HG03064 (cell line): ENCODE results near the gene SLC19A2.

ENCODE experiments used
- ATAC-seq: cut with Tn5 transposase; IDR thresholded peaks from one replicate; pipeline ENCODE4 v1.9.1; 2021; ENCODE audit warnings: low read depth; ENCODE audit not compliant: unreplicated experiment

Gene SLC19A2

DNA sequence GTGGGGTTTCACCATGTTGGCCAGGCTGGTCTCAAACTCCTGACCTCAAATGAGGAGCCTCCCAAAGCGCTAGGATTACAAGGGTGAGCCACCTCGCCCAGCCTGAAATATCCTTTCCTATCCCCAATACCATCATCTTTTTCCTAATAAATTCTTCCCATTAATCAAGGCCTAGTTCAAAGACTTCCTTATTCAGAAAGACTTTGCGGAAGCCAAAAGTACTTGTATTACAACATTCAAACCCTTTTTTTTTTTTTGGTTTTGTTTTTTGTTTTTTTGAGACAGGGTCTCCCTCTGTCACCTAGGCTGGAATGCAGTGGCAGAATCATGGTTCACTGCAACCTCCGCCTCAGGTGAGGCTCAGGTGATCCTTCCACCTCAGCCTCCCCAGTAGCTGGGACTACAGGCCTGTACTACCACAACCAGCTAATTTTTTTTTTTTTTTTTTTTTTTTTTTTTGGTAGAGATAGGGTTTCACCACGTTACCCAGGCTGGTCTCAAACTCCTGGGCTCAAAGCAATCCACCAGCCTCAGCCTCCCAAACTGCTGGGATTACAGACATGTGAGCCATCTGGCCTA lies 7.6 kb downstream of the SLC19A2 start:
- no peak for ATAC-seq

DNA sequence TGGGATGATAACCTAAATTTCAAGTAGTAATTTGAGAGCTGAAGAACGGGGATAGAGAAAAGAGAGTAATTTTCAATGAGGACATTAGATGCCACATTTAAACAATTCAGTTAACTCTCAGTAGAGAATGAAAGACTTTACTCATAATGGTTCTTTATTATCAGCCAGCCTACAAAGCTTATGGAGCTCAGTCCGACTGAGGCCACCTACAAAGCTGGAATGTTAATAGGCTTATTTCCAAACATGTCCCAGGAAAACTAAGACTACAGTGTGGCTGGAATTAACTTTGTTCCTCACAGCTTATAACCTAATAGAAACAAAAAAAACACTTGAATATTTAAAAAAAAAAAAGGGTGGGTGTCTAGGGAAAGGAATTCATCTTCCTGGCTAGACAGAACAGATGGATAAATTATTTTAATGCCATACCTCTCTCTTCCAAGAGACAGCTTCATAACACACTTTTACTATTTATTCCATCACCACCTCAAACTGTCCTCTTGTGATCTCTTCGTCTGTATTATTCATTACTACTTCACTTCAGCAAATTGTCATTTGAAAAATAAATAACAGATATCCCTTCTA lies 9.8 kb downstream of the SLC19A2 start:
- ATAC-seq: no peak

DNA sequence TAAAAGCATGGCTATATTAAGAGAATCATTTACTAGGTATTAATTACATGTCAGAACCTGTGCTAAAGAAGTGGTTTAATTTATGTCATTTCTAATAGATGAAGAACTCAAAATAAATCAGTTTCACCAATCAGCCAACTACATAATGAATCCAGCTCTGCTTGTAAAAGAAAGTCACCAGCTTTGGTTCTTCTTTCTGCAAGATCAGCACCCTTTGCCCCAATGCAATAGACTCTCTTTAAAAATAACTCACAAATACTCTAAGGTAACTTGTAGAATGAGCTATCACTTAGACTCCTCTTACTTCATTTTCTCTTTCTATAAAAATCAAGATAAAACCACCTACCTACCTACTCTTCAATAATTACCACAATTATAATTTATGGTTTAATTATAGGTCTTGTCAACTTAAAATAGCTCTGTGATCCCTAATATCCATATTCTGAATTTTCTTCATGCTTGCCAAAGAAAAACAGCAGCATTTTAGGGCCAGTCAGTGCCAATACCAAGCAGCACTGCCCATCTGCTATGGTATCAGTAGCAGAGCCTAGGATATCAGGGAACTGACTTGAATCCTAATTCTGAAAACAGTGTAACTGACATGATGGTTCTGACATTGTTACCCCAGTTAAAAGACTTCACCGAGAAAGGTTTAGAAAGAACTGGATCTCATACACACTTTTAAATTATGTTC lies 11.3 kb downstream of the SLC19A2 start:
- no peak for ATAC-seq

DNA sequence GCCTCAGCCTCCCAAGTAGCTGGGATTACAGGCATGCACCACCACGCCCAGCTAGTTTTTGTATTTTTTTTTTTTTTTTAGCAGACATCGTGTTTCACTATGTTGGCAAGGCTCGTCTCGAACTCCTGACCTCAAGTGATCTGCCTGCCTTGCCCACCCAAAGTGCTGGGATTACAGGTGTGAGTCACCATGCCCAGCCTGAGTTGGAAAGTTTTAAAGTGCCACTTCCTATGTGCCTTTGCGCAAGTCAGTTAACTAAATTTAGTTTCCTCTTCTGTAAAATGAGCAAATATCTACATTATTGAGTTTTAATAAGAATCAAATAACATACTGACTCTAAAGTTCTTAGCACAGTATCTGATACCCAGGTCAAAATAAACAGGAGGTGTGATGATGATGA lies 12.4 kb downstream of the SLC19A2 start:
- ATAC-seq: no peak

DNA sequence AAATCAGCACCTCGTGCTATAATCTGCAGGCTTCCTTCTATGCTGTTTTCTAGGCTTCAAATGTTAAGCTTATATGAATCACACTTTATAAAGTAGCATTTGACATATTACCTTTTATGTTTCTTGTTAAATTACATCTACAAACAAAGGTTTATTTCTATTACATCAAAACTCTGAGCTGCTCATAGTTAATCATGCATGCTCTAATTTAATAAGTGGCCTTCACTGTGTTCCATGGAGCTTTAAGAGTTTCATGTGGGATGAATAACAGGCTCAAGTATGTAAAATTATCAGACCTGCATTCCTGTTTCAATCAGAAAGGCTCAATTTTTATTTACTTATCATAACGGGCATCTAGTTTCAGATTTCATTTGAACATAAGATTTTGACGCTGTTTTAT lies 13.0 kb downstream of the SLC19A2 start:
- ATAC-seq: no peak

DNA sequence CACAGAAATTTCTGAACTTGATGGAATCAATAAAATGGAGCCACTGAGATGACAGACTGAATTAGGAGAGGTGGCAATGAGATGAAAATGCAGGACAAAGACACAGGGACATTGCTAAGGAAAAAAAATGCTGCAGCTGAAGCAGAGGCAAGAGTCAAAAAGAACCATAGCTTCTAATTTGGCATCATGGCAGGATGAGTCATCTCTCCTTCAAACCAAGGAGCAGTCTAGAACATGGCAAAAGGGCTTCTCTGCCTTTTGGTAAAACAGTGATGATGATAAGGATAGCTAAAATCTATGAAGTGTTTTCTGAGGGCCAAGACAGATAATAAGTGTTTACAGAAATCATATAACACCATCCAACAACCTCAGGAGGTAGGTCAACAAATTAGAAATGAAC lies 16.8 kb downstream of the SLC19A2 start:
- ATAC-seq: no peak

DNA sequence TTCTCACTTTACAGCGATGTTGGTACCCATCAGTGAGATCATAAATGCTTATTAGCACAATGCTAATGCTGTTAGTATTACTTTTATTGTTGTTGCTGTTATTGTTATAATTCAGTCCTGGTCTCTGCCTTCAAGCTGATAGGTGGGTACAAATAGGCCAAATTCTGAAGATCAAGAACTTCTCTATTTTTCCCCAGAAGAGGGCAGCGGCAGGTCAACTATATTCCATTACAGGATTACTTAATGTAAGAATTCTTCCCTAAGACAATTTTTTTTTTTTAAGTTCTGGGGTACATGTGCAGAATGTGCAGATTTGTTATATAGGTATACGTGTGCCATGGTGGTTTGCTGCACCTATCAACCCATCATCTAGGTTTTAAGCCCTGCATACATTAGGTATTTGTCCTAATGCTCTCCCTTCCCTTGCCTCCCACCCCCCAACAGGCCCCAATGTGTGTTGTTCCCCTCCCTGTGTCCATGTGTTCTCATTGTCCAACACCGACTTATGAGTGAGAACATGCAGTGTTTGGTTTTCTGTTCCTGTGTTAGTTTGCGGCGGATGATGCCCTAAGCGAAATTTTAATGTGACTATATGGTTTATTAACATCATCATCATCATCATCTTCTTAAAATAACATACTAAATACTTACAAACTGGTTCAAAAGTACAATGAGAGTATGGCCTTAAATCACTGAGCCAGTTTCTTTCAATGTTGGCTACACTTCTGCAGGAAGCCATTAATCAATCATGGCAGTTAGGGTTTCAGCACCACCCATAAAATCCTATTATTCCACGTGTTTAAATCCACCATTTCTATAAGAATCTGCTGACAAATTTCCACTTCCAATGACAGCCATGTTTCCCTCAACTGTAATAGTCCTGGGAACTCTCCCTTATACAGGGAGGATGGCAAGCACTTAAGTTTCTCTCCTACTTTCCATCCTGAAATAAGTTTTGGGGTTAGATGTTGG lies 19.2 kb downstream of the SLC19A2 start:
- ATAC-seq: no peak

DNA sequence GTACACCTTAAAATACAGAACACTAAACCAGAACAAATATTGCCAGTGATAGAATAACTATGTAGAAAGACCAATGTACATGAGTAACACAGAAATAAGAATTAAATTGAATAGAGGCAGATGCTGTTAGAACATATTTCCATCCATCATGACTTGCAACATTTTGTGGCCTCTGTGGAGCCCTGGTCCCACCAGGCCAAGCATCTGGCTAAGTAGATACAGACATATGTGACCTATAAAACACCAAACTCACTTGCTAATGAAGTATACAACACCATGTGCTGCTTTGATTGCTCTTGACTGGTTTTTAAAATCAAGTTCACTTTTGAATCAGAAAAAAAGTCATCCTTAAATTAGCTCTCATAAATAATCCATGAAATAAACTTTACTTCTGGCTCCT lies 20.5 kb downstream of the SLC19A2 start:
- ATAC-seq: no peak

DNA sequence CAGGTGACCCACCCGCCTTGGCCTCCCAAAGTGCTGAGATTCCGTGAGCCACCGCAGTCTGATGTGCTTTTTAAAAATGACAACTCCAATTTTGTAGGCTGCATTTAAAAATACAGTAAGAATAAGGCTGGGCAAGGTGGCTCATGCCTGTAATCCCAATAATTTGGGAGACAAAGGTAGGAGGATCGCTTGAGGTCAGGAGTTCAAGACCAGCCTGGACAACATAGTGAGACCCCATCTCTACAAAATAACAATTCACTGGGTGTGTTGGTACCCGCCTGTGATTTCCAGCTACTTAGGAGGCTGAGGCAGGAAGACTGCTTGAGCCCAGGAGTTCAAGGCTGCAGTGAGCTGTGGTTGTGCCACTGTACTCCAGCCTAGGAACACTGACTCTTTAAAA lies 23.4 kb downstream of the SLC19A2 start:
- ATAC-seq: no peak

DNA sequence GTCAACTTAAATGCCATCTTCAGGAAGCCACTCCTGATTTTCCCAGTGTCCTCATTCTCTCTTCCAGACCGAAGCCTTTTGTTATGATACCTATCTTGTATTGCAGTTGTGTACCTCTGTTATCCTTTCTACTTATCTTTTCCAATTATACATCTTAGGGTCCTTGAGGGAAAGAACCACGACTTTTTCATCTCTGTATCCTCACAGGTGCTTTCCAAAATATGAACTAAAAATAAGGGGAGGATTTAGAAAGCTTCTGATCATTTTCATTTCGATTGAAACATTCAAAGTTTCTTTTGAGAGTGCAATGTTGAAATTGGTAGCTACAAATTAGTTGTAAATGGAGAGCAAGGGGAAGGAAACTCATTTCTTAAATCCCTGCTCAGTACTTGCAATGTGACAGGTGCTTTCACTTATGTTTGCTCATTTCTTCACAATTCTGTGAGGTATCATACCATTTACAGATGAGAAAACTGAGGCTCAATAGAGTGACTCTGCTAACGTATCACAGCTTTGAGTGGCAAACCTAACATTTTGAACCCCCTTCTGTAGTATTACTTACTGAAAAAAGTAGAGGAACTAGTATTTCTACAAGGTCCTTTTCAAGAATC lies 24.2 kb downstream of the SLC19A2 start:
- ATAC-seq: no peak

DNA sequence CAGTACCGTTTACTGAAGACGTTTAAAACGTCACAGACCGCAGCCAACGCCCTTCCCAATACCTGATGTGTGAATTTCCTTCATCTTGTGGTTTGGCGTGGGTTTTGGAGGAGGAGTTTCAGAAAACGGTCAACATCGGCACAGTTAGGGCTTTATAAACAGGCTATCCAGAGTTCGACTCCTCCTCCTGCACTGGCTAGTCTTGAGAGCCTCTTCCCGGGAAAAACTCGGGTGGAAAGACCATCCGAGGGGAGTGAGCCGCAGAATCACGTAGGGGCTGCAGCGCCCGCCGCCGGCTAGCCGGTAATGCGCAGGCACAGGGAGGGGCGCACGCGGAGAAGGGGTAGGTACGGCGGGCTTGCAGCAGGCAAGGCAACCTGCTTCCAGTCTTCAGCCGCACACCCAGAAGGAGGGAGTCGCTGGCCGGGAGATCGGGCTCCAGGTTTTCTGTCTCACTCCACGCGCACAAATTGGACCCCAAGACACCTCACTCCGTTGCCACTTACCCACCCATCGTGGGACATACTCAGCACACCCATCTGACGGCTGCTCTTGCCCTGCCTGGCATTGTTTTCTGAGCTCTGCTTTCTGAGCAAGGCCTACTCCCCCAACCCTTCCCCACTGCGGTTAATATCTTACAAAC lies 25.4 kb downstream of the SLC19A2 start:
- ATAC-seq: no peak

DNA sequence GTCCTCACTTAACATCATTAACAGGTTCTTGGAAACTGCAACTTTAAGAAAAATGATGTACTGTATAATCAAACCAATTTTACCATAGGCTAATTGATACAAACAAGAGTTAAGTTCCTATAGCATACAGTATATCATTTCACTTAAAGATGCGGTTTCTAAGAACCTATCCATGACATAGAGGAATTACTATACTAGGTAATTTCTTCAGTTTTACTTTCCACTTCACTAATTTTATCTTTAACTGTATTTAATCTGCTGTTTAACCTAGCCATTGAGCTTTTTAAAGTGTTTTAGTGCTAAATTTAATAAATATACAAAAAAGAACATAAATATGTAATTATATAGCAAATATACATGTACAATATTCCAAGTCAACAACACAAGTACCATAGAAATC lies 28.3 kb downstream of the SLC19A2 start:
- ATAC-seq: no peak

DNA sequence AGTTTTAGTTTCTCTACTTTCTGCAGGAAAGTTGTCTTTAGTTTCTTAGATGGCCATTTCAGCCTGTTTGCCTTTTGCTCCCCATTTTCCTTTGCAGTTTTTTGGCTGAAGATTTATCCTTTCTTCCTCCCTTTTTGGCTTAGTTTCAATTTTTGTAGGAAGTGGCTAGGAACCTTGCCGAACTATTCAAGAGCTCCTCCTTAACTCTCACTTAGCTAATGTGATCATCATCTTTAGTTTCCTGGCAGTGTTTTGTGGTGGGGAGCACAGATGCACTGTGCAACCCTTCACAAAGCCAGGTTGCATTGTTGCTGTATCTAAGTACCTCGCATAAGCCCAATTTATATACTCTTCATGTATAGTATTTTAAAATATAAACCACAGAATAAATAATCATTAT lies 29.7 kb downstream of the SLC19A2 start:
- no peak for ATAC-seq

DNA sequence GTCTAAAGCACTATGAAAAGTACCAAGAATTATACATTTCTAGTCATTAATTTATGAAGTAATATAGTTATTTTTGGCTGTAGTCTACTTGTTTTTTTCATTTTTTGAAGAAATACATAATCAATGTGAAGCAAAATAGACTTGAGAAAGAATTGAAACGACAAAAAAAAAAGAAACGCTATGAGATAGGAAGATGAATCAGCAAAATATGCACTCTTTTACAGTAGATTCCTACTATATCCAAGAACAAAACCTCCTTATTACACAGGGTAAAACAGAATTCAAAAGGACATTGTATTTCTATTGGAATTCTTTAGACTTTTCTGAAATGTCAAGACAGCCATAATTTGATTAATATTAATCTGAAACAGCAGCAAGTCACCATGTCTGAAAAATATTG lies 32.8 kb downstream of the SLC19A2 start:
- ATAC-seq: no peak

DNA sequence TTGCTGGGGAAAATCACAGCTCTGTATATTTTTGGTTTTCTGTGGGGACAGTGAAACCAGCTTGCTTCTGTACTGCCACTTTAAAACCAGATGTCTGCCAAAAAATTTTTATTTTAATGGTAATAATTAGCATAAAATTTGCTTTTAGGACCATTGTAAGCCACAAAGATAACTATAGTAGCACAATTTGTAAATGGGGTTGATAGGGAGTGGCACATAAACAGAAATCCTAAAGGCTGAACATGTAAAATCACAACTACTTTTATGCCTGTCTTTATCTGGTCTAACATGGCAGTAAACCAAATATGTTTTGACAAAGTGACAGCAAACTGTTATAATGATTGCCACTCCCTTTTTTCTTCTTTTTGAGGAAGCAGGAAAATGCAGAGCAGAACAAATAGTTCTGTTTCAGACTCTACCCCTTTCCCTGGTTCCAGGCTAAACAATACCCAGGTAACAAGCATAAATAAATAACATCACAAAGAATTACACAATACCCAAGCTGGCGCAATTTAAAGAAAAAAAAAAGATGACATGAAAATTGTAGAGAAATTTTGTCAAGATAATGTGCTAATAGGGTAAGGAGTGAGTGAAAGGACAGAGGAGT lies 34.4 kb downstream of the SLC19A2 start:
- no peak for ATAC-seq

DNA sequence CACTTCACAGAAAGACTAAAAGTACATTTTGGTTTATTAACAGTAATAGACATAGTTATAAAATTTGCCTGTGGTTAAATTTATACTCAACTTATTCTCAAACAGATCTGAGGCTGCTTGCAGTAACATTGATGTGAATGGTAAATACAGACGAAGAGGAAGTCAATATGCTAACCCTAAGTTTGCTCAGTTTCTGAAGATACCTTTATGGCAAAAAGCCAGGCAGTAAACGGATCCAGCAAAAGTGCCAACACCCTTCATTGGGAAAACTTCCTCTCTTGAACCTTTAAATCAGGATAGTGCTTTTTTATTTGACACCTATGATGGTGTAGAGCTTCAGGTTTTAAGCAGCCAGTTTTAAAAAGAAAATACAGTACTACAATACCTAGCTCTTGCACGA lies 41.8 kb downstream of the SLC19A2 start:
- ATAC-seq: no peak

DNA sequence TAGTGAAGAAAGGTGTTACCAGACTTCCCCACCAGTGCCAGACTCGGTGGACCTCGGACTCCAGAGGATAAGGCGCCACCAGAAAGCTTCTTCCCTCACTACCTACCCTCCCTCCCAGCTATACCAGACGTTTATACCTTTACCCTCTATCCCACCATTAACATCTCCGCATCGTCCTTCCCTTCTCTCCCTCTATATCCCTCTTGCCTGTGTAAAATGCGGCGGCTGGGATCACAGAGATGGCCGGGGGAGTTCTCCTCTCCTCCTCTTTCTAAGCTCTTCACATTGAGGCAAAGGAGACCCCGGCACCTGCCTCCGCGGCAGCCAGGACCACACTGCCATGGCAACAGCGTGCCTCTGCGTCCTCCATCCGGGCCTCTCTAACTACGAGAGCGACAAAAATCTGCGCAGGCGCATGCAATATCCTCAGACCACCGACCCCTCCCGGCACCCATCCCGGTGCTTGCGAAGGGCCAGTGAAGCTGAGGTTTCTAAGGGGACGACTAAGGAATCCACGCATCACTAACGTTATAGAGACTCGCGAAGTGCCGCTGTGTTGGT lies 58.6 kb downstream of the SLC19A2 start, which contains the start of gene CCDC181:
Gene CCDC181, minus strand, starts transcription at position 394 of the 561 bp plus-strand sequence. CDS start 2,547 bp downstream, outside the sequence.
- no peak for ATAC-seq

DNA sequence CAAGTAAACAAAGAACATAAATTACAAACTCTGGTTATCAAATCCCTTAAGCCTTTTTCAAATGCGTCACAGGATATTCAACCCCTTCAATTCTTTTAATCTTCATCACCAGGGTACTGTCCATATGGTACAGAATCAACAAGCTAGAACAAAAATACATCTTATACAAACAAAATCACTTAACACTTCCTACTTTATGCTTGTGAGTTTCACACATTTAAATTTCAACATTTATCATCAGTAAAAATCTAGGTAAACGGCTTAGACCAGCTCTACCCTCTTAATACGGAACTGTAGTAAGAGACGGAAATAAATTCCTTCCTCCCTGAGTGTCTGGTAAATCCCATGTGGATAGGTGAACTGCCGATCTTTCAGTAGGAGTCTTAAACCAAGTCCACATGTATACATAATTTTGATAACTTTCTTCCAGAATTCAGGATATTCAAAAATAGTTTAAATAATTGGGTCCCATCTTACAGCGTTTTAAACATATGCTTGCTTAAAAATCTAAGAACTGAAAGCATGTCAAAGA lies 59.5 kb downstream of the SLC19A2 start:
- no peak for ATAC-seq

DNA sequence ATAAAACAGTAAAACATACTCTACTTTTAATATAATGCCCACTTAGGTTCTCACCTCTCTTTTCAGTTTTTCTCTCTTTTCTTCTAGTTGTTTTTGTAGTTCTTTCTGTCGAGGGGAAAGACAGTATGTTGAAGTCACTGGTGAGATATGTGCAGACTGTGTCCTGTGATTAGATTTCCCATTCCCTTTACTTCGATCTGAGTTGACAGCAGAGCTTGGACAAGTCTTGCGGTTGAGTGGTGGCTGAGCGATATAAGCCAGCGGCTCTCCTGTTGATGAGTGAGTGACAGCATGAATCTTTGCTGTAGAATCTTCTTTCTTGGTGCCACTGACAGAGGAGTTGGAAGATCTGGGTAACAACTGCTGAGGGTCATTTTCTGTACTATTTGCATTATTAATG lies 64.4 kb downstream of the SLC19A2 start:
- ATAC-seq: no peak
